Stimulated activated CD4-positive, alpha-beta T cell treated with anti-CD3 and anti-CD28 coated beads, Interleukin-1b, Interleukin-23, amount 100 ng/mL, for 48 hours (primary cell): Measurements from ENCODE around the gene PIWIL4.
"Not testable (repeated sequence)": the region's sequence is repeated elsewhere in the genome, so short reads cannot be mapped to it uniquely, and the experiment has no call there.

Experiments
- DNase-seq: peaks from one replicate; pipeline ENCODE4 v3.0.0-alpha.2; 2020

PIWIL4 gene

DNA sequence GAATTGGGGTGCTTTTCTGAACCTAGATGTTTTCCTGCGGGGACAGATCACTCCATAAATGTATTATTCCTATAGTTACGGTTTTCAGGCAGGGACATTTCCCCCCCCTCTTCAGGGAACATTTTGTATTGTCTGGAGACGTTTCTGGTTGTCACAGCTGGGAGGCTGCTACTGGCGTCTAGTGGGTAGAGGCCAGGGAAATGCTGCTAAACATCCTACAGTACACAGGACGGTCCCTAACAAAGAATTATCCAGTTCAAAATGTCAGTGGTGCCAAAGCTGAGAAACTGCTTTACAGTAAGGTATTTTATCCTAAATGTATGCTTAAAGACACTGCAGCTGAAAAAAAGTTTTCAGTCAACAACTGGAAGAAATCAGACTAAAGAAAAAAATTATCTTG lies 19.4 kb downstream of the PIWIL4 start:
- DNase-seq: no peak

DNA sequence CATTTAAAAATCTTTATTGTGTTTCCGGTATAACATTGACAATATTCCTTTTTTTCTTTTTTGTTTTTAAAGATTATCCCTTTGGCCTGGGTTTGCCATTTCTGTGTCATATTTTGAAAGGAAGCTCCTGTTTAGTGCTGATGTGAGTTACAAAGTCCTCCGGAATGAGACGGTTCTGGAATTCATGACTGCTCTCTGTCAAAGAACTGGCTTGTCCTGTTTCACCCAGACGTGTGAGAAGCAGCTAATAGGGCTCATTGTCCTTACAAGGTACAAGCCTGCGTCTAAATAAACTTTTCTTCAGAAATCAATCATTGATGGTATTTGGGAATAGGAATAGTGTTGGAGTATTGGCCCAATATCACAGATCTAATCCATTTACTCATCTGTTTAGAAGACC lies 19.8 kb downstream of the PIWIL4 start:
- no peak for DNase-seq

DNA sequence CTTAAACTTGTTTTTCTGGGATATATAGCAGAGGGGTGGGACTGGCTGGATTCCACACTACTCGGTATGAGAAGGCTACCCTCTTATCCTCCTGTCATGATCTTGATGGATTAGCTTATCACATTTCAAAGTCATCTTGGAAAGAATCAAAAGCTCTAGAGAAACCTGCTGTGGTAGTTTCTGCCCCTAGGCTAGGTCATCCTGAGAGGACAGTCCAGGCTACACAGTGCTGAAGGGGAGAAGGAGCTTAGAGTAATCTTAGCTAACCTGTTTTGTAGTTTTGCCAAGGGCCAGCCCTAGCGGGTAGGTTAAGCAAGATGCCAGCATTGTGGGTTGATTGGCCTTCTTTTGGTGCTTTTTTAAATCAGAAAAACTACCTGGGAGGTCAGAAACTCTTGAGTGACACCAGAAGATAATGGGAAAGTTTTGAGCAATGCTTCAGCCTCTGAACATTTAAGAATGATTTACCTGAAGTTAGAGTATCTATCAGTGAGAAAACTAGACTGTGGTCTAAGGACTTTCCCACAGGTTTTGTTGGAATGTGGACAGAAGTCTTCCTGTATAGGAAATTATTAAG lies 21.3 kb downstream of the PIWIL4 start:
- DNase-seq: no peak

DNA sequence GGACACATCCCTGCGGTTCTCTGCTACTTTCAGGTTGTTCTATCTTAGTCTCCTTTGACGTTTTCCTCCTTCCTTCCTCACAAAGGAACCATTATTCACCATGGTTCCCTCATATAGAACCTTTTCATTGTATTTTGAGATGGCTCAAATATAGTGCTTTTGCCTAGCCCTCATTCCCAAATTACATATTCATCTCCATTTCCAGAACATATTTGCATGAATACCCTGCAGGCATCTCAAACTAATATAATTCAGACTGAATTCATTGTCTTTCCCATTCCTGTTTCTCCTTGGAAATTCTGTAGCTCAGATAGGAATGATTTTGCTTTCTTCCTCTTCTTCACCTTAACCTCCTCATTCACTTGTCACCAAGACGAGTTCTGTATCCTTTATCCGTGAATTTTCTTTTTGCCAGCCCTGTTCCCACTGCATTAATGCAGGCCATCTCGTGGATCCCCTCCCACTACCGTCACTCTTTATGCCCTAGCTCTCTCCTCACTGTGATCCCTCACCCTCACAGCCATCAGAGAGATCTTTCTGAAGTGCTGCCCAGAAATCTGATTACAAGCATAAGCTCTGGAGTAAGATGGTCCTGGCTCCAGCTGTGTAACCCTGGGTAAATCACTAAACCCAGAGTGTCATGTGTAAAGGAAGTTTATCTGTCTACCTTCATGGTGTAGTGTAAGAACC lies 23.3 kb downstream of the PIWIL4 start:
- no peak for DNase-seq

DNA sequence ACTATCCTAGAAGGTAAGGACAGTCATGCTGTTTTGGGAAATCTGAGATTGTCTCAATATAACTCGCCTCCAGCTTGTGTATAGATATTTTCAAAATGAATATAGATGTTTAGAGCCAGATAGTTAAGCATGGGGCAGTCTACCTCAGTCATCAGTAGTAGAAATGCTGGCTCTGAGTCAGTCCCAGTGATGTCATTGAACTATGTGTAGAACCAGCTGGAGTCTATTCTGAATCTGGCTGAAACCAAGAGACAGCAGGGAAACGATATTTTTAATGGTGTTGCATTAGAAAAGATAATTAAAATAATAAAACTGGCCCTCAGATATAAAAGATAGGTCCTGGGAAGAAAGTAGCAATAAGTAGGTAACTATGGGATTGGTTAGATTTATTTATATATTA lies 25.9 kb downstream of the PIWIL4 start:
- DNase-seq: no peak

DNA sequence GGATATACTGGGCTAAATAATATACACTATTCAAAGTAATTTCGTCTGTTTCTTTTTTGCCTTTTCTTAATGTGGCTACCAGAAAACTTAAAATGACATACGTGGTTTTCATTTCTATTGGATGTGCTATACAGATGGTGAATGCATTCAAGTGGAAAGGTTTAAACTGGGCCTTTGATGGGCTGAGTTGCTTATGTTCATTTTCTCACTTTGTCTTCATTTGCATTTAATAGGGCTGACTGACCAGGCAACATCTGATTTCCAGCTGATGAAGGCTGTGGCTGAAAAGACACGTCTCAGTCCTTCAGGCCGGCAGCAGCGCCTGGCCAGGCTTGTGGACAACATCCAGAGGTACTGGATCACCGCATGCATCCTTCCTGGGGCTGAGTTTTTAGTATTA lies 27.9 kb downstream of the PIWIL4 start:
- no peak for DNase-seq

DNA sequence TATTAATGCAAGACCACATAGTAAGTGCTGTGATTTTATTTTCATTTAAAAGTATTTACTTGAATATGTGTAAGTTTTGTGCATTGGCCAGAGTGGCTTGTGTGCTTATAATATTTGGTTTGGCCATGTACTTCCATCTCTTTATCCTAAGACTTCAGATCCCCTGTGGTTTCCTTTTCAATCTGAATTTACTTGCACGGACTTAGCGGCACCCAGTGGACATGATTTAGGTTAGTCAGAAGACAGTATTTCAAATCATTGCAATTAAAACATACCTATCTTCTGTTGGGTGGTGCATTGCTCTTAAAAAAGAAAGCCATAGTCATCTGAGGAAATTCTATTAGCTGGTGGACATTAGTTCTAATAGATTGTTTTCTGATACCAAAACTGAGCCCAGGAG lies 30.7 kb downstream of the PIWIL4 start:
- DNase-seq: no peak

DNA sequence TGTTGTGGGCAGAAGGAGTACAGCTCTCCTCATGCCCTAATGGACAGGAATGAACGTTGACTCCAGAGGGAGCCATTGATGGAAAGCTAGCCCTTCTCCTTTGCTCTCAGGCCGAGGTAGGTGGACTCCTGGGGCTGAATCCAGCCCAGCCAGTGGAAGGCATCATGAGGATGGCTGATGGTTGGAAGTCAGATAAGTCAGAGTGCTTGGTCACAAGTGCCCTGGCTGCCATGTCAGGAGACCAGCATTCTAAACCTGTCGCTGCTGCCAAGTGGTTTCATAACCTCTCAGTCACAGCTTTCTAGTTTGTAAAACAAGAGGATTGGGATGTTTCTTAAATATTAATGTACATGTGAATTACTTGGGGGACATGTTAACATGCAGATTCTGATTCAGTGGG lies 32.3 kb downstream of the PIWIL4 start:
- DNase-seq: no peak

DNA sequence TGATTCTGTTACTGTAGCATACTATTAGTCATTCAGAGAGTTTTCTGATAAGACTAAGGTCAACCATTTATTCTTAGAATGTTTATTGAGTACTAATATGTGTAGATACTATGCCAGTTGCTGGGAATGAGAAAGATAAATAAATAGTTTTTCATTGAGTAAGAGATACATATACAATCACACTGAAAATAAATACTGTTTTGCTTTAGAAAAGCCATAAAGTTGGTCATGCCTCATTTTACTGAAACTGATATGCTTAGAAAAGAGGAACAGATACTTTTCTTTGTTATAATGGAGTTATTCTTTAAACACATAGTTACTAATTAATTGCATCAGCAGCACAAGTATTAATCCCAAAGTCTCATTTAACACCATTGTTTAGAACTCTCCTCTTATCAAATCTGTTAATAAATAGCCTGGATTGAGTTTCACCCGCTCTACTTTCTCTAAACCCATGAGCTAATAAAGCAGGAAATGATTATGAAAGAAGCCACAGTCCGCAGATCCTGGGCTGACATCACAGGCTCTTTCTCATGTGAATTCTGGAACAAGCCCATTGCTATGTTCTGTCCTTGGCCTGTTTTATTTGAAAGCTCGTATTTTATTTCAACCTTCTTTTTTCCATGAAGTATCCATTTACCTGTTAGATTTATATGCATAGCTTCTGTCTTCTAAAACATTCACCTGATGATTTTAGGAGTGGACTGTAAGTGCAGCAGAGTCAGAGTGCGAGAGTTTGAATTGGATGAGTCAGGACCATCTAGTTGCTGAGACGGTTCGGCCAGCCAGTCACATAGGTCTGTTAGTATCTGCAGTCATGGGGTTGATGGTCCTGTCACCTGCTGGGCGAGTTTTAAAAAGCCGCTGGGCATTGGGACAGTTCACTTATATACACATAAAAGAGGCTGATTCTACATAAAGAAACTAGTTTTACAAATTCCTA lies 35.5 kb downstream of the PIWIL4 start:
- DNase-seq: peak; percentile 34

DNA sequence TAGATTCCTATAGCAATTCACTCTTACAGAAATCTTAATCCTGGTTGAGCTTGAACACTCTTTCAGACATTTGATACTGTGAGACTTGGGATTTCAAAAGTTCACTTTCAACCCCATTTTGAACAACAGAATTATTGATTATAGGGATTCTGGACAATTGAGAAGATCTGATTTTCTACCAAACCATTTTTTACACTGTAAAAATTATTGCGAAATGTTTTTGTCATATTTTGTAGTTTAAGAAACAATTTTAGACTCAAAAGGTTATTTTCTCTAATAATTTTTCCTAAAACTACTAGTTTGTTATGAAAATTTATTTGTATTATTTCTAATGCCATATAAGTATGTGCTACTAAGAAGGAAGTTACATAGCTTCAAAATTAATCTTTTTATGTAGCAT lies 36.4 kb downstream of the PIWIL4 start:
- no peak for DNase-seq

DNA sequence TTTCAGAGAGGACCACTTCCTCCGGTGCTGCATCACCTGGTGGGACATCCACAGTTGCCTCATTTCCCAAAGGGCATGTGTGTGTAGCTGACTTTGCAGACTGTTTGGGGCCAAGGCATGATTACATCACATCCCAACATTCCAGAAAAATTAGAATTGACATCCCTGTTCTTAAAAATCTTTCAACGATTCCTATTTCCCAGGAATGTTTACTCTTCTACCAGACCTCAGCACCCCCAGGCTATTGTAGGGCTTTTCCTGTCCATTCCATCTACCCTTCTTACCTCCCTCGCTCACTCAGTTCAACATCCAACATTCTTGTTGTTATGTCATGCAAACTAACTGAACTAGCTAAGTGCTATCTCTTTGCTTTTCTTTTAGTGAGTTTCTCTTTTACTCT lies 37.3 kb downstream of the PIWIL4 start:
- no peak for DNase-seq

DNA sequence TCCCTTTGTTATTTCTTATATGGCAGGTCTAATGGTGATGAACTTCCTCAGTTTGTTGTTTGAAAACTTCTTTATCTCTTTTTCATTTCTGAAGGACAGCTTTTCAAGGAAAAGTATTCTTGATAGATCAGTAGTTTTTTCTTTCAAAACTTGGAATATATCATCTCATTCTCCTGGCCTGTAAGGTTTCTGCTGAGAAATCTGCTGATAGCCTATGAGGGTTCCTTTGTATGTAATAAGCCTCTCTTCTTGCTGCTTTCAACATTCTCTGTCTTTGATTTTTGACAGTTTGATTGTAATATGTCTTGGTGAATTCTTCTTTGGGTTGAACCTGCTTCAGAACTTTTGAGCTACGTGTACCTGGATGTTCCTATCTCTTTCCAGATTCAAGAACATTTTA lies 46.0 kb downstream of the PIWIL4 start:
- DNase-seq: no peak

DNA sequence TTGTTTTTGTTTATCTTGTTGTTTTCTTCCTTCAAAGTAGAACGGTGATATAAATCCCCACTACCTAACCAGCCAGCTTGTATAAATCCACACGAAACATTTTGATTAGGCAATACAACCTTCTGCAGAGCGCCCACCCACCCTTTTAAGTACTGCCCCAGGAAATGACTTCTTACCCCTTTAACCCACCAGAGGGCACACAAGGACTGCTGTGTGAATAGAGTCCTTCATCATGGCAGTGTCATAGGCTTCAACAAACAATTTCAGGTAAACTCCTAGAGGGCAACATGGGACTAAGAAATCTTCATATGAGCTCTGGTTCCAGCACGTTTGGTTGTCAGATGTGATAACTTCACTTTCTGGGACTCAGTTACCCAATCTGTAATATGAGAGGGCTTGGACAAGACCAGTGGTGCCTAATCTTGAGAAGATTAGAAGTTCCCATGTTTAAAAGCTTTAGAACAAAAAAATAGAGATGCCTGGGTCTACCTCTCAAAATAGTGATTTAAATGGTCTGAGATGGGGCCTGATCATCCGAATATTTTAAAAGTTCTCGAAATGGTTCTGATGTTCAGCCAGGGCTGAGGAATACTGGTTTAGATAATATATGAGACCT lies 56.1 kb downstream of the PIWIL4 start:
- DNase-seq: peak; percentile 35

DNA sequence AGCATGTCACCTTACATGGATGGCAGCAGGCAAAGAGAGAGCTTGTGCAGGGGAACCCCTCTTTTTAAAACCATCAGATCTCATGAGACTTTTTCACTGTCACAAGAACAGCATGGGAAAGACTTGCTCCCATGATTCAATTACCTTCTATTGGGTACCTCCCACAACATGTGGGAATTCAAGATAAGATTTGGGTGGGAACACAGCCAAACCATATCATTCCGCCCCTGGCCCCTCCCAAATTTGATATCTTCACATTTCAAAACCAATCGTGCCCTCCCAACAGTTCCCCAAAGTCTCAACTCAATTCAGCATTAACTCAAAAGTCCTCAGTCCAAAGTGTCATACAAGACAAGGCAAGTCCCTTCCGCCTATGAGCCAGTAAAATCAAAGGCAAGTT lies 58.3 kb downstream of the PIWIL4 start:
- DNase-seq: not testable (repeated sequence)

DNA sequence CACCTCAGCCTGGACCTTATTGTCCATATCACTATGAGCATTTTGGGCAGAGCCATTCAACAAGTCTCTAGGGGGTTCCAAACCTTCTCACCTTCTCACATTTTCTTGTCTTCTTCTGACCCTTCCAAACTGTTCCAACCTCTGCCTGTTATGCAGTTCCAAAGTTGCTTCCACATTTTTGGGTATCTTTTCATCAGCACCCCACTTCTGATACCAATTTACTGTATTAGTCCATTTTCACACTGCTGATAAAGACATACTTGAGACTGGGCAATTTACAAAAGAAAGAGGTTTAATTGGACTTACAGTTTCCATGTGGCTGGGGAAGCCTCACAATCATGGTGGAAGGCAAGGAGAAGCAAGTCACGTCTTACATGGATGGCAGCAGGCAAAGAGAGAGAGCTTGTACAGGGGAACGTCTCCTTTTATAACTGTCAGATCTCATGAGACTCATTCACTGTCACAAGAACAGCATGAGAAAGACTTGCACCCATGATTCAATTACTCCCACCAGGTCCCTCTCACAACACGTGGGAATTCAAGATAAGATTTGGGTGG lies 59.9 kb downstream of the PIWIL4 start:
- DNase-seq: not testable (repeated sequence)

DNA sequence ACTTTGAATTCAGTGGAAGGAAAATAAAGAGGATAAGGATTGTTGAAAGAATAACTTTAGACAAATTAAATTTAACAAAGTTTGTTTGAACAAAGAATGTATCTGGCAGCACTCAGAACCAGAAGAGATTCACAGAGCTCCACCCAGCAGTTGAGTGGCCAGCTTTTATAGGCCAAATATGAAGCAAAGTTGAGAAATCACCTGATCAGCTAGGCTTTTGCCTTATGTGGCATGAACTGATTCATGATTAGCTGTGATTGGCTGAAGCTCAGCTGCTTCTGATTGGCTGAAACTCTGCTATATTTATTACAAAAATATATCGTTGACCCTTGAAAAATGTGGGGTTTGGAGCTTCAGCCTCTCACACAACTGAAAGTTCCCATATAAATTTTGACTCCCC lies 62.6 kb downstream of the PIWIL4 start:
- DNase-seq: no peak

DNA sequence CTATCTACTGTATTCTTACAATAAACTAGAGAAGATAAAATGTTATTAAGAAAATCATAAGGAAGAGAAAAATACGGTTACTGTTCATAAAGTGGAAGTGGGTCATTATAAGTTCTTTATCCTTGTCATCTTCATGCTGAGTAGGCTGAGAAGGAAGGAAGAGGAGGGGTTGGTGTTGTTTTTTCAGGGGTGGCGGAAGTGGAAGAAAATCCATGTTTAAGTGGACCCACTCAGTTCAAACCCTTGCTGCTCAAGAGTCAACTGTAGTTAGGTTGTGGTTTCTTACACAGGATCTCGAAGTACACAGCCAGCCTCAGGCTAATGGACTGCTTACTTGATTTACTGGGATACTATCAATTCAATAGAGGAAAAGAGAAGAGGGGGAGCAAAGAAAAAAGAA lies 63.1 kb downstream of the PIWIL4 start:
- no peak for DNase-seq

DNA sequence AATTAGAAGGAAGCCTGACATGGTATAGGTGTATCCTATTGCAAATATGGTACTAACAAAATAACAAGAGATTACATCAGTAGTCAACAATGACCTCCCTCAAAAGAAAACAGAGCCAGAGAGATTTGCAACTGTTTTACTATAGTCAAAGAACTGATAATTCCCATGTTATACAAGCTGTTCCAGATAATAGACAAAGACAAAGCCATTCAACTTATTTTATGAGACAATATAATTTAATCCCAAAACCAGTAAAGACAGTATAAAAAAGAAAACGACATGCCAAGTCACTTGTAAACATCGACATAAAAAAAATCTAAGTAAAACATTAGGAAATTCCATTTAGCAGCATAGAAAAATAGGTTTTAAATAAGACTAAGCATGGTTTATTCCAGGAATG lies 65.2 kb downstream of the PIWIL4 start:
- no peak for DNase-seq

DNA sequence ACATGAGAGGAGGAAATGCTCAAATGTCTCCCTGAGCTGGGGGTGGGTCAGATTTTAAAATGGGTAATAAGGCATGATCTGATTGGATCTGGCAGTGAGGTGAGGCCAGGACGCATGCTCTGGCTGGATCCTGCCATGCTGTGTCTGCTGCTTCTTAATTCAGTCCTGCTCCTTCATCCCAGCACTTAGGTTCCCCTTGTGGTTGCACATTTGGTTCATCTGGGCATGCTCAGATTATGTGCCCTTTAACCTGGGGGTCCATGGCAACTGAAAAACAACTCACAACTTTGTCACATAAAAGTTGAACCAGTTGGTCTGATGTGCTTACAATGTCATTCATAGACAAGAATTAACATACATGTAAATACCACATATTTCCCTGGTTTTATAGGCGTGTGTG lies 67.9 kb downstream of the PIWIL4 start:
- DNase-seq: no peak

DNA sequence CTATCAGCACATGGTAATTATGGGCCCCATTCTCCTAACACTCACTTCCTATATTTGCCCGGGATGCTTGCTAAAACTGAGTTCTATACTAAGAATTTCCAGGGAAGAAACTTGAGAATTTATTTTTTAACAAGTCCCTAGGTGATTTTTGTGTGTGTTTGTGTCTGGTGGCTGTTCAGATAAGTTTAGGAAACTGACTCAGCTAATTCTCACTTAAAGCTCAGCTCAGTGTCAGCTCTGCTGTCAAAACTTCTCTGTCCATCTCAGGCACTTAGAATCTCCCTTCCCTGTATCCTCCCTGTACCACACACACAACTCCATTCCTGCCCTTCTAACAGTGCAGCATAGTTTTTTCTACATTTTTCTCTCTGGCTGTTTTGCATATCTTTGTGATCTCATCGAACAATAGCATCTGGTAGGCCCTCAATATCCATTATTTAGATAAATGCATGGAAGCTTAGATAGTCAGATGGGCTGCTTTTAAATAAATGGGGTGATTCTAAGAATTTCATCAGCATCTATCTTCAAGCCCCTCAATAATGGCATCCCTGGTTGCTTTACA lies 69.3 kb downstream of the PIWIL4 start:
- DNase-seq: no peak

DNA sequence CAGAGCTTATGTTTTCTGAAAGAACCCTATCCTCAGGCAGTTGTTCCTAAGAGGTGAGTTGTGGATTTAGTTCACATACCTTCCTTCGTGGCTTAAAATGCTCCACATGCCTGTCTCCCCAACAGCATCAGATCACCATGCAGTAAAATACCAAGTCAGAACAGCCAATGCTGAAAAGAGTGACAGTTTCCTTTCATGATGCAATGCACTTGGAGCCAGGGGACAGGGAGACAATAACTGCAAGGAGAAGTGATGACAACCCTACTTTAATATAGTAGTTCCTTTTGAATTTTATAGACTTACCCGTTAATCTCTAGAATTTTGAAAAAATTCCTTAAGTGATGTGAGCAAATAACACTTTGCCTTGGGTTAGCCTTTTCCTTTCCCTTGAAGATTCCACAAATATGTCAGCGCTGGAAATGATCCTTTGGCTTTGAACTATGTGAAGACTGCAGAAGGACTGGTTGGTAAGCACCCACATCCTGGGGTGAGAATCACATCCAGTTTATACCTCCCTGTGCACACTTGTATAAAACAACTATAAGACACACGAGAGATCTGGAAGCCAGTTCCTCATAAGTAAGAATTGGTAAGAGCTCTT lies 71.2 kb downstream of the PIWIL4 start:
- no peak for DNase-seq

DNA sequence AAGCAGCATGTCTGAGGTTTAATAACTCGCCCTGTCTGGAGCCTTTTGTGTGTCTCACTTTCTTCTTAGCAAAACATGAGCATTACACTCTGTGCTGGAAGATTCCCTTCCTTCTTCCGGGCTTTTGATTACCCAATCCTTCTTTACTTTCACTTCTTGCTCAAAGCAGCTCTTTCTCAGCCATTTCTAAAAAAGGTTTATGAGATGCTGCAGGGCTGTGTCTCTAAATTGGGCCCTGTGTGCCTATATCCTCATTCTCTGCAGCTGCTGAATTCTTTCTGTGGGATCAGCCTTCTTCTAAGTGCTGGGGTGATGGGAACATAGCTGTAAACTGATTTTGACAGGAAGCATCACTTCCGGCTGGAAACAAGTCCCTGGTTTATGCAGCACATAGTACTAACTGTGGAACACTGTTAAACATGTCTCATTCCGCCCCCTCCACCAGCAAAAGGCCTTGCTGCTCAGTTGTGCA lies 71.8 kb downstream of the PIWIL4 start:
- no peak for DNase-seq
